Ishikawa (cell line): ENCODE measurements around the gene MXI1.

Source experiments
- CREB1 ChIP-seq: IDR thresholded peaks from 2 replicates; pipeline ENCODE4 v1.6.1; 2012; ENCODE audit warnings: low read depth
- EP300 ChIP-seq: IDR thresholded peaks from 2 replicates; pipeline ENCODE4 v1.6.1; 2012; ENCODE audit warnings: borderline replicate concordance
- FOXM1 ChIP-seq: IDR thresholded peaks from 2 replicates; pipeline ENCODE4 v1.6.1; 2012; ENCODE audit warnings: low read depth, borderline replicate concordance
- REST ChIP-seq: IDR thresholded peaks from 2 replicates; pipeline ENCODE4 v1.6.1; 2012; ENCODE audit warnings: low read depth, mild to moderate bottlenecking
- TAF1 ChIP-seq: IDR thresholded peaks from 2 replicates; pipeline ENCODE4 v1.6.1; 2012; ENCODE audit warnings: low read depth, mild to moderate bottlenecking
- TEAD4 ChIP-seq: IDR thresholded peaks from 2 replicates; pipeline ENCODE4 v1.6.1; 2012

DNA sequence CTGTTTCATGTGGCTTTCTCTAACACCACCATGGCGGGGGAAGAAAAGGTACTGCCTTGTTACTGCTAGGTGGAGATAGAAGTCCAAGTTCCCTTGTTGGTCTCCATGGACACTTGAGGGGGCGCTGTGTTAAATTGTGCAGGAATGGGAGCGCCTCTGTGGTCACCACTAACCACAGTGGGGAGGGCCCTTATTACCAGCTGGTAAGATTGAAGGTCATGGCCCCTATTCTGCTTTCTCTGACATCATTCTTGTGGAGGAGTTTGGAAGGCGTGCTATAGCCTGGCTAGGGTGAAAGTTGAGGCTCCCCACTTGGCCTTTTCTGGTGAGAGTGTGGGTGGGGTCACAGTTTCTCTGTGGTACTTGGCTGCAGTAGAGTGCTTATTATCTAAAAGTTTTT, 14.9 kb upstream of the MXI1 start:
- TF ChIP-seq CREB1: no peak
- no peak for TF ChIP-seq TEAD4
- TF ChIP-seq TAF1: no peak
- TF ChIP-seq FOXM1: no peak
- TF ChIP-seq EP300: no peak
- TF ChIP-seq REST: no peak
